Brain pericyte (primary cell): Measurements from ENCODE around the gene AUTS2.
"Not testable (repeated sequence)": the region's sequence is repeated elsewhere in the genome, so short reads cannot be mapped to it uniquely, and the experiment has no call there.

Source experiments
- DNase-seq: peaks from one replicate; pipeline ENCODE4 v3.0.0-alpha.2; 2012; ENCODE audit warnings: low read depth, low spot score

Gene AUTS2

GRCh38 chr7:70706204-70706603 lies 1107.9 kb downstream of the AUTS2 start:
- no peak for DNase-seq

- DNase-seq, result no peak
These were observed 1108.4 kb downstream of the AUTS2 start for GRCh38 chr7:70706698-70707097.

DNA sequence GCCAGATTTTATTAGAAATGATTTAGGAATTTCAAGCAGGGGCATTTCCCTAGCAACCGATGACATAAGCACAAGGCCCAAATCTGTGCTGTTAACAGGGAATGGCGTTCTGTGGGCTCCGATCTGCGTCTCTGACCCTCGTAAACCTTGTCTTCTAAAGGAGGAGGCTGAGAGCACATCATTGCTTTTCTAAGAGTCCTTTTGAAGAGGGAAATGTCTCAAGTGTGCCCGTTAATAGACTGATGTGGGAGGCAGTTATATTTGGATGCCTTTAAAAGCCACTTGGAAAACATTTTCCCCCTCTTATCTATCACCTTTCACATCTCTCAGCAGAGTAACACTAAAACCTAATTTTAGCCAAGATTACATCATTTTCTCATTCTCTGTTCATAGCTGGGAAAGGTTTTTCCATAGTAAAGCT lies 1109.6 kb downstream of the AUTS2 start:
- DNase-seq, result no peak

DNA sequence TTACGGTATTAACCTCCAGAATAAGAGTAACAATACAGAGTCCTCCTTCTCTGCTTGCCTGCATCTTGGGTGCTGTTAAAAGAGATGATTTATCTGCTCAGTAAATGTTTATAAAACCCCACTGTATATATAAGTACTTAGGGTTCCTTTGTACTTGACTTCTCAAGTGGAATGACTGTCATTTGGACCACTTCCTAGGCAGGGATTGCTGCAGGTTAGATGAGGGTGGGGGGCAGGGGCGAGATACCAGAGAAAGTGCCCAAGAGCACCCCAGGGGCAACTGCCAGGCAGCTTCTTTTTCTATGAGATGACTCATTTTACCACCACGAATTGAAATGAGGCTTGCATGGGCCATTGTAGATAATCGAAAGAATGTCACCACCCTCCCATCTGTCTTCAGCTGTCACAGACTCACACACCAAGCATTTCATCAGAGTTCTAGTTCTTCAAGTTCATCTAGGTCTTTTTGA lies 1111.8 kb downstream of the AUTS2 start:
- no peak for DNase-seq

GRCh38 chr7:70710651-70711050 lies 1112.4 kb downstream of the AUTS2 start:
- no peak for DNase-seq

GRCh38 chr7:70711452-70711851 lies 1113.2 kb downstream of the AUTS2 start:
- DNase-seq, result no peak

- DNase-seq, result no peak
These were observed 1114.7 kb downstream of the AUTS2 start for GRCh38 chr7:70712942-70713341.

DNA sequence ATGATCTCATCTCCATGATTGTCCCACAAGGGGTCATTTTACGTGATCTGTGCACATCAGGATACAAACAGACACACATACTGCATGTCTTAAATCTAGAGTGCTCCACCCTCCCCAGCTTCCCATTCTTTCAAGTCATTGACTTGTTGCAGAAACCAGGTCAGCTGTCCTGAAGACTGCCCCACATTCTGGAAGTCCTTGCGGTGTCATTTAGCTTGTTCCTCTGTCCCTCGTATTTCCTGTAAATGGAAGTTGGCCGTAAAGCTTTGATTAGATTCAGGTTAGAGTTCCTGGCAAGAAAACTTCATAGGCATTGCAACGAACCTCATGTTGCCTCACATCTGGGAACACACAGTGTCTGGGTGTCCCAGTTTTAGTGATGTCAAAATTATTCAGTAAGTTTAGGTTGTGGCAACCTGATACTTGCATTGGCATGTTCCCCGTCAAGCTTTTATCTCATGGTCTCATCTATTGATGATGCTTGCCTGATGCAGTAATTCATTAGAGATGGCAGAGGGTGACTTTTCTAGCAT lies 1116.3 kb downstream of the AUTS2 start:
- no peak for DNase-seq

DNA sequence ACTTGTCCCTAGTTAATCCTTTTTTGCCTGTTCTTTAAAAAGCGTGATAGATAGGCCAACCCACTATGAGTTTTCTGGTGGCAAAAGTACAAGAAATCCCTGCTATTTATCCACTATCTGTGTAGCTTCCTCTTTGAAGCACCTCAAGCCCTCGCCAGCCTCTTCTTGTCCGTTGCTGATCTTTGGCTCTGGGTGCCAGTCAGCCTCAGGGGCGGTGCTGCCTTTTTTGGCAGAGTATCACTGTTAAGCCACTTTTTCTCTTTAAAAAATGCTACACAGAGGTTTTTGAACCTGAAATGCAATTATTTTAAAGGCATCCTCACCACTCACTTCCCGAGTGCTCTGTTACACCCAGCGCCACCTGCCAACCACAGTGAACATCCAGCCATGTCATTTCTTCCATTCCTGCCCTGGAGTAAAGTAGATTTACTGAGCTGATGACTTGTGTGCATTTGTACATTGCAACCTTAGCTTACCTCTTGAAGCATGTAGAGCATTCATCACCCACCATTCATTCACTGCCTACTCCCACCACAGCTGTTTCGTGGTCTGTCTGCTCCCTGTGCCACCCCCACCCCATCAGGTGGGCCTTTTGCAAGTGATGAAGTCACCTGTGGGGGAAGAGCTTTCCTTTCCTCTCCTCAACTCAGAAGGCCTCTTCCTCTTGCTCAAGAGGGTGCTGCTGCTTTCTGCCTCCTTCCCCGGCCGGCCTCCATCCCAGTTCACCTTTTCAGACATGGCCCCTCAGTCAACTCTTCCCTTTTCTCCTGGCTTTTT lies 1119.5 kb downstream of the AUTS2 start:
- no peak for DNase-seq

DNA sequence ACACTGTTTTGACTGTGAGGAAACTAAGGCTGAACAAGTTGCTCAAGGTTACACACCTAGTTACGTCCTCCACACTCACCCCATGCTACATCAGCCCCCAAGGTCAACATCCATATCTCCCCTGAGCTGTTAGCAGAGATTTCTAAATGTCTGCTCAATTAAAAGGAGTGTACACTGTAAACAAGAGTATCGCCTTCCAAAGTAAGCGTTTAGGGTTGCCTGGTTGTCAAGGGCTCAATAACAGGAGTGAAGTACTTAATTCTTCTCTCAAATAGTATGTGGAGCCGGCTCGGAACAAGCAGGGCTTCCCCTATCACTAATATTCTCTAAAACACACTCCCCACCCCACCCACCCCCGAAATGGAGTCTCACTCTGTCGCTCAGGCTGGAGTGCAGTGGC lies 1120.8 kb downstream of the AUTS2 start:
- DNase-seq, result no peak

- no peak for DNase-seq
These were observed 1122.1 kb downstream of the AUTS2 start for GRCh38 chr7:70720191-70720873.

DNA sequence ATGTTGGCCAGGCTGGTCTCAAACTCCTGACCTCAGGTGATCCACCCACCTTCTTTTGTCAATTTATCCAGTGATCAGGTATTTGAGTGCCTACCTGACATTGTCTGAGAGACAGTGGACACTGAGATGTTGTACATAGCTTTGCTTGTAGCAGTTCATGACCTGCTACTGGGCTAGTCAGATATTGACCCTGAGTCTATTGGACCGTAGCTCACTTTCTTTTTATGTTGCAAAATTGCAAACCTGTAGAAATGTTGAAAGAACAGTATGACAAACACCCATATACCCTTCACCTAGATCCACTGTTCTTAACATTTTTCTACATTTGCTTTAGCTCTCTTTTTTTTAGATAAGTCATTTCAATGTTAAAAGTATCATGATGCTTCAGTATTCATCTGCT lies 1123.2 kb downstream of the AUTS2 start:
- no peak for DNase-seq

- DNase-seq, result no peak
These were observed 1125.1 kb downstream of the AUTS2 start for GRCh38 chr7:70723339-70723738.

DNA sequence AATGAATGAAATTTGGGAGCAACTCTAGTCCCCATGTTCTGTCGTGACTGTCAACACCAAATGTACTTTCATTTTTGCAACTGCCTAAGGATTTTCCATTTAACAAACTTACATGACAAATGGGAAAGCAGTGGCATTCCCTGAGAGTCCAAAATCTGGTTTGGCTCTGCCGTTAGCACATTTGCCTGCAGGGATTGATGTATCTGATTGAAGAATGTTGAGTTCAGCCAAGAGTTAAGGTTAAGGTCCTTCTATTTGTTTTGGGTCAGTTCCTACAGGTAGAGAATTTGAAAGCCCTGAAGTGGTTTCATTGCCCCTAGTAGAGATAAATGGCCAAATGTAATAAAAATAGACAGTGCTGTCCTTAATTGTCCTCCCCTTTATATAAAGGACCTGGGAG lies 1127.2 kb downstream of the AUTS2 start:
- no peak for DNase-seq

DNA sequence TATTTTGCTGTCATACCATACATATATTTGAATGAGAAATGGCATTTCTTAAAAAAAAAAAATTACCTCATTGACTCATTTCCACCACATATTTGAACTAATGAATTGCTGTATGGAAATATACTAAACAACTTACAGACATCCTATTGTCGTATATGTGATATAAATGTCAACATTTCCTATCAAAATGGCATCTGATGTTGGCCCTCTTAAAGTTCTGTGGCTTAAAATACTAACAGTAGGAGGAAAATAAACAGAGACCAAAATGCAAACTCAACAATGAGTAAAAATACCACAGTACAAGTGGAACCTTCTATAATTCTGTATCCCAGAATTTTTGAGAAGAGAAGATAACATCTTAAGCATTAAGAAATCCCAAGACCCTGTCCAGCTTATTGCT lies 1128.0 kb downstream of the AUTS2 start:
- DNase-seq, result no peak

- DNase-seq, result no peak
These were observed 1128.7 kb downstream of the AUTS2 start for GRCh38 chr7:70726951-70727378.

GRCh38 chr7:70727861-70728260 lies 1129.6 kb downstream of the AUTS2 start:
- DNase-seq, result no peak

GRCh38 chr7:70728872-70729552 lies 1130.7 kb downstream of the AUTS2 start:
- DNase-seq, result no peak

GRCh38 chr7:70729553-70730157 lies 1131.4 kb downstream of the AUTS2 start:
- not testable (repeated sequence) for DNase-seq

DNA sequence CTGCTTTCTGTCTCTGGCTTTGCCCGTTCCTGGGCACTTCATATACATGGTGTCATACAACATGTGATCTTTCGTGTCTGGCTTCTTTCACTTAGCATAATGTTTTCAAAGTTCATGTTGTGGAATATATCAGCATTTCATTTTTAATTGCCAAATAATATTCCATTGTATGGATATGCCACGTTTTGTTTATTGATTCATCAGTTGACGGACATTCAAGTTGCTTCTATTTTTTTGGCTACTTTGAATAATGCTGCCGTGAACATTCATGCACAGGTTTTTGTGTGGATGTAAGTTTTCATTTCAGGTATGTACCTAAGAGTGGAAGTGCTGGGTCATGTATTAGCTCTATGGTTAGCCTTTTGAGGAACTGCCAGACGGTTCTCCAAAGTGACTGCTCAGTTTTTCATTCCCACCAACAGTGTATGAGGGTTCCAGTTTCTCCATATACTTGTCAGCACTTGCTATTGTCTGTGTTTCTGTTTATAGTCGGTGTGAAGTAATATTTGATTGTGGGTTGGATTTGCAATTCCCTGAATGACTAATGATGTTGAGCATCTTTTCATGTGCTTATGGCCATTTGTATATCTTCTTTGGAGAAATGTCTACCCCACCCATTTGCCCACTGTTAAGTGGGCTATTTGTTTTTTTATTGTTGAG lies 1132.3 kb downstream of the AUTS2 start:
- no peak for DNase-seq

- DNase-seq, result no peak
These were observed 1134.8 kb downstream of the AUTS2 start for GRCh38 chr7:70733090-70733489.
